Right cardiac atrium (tissue), 5 donors: Measurements from ENCODE around the gene BAIAP2L2. TPM values are rescaled to one million over a fixed set of nuclear protein-coding genes. Genes with fewer than 3 reads are reported as not detected.
A peak's percentile ranks its signal among the peaks of the same experiment; 100 is the strongest.
"Not testable (repeated sequence)": the region's sequence is repeated elsewhere in the genome, so short reads cannot be mapped to it uniquely, and the experiment has no call there.

ENCODE experiments used
- ATAC-seq, 2 donors: fragments of 200-7000 bp; cut with Tn5 transposase; one replicate each; pipeline versions ENCODE4 v1.8.0 to v1.9.1; 2020; ENCODE audit warnings: moderate library complexity in 2 of 2, mild to moderate bottlenecking in 1 of 2
- DNase-seq, 3 donors: peaks; one replicate each; pipeline ENCODE4 v3.0.0-alpha.2; 2020
- H3K27ac ChIP-seq: one replicate; pipeline ENCODE4 v1.5.1; 2013; ENCODE audit warnings: mild to moderate bottlenecking, low read length, control low read depth, moderate library complexity
- H3K27me3 ChIP-seq: one replicate; pipeline ENCODE4 v1.6.1; 2013; ENCODE audit not compliant: control insufficient read depth, insufficient read depth
- H3K4me1 ChIP-seq: one replicate; pipeline ENCODE4 v1.6.1; 2013; ENCODE audit warnings: low read length; ENCODE audit not compliant: control insufficient read depth, insufficient read depth
- H3K4me3 ChIP-seq: one replicate; pipeline ENCODE4 v1.5.1; 2013; ENCODE audit warnings: low read length, control low read depth
- H3K9me3 ChIP-seq: one replicate; pipeline ENCODE4 v1.6.1; 2013; ENCODE audit warnings: low read length; ENCODE audit not compliant: control insufficient read depth
- WGBS: extraction: QIAGEN DNeasy Blood & Tissue Kit; methylation state at CpG from one replicate; pipeline ENCODE4 v1.1.7; 2013; 5-methylcytosine and 5-hydroxymethylcytosine counted together
- intact Hi-C, 4 donors: fragments of 100-400 bp; cut with DNase I; formaldehyde crosslinking; loops; one replicate each; pipeline versions ENCODE4 v1.11.0 to v1.14.0; 2022 to 2023
- polyA plus RNA-seq: library from polyadenylated mRNA; stranded (reverse); fragments of 200-250 nt; gene quantifications from one replicate; pipeline ENCODE4 v1.2.3, GENCODE V29; 2013
- total RNA-seq, 4 donors: library from RNA; stranded (reverse); fragmentation: NEBNext Ultra II Directional; extraction: Animal tissue kit (Norgen Biotek cat#: 25700); gene quantifications; one replicate each; pipeline ENCODE4 v1.2.1, GENCODE V29; 2021
- donor health status: healthy with polysubstance abuse.
- donor health status: DM: no; HTN: yes; CAD: no.
- donor health status: DM: no; HTN: no; CAD: no.
- donor health status: DM: no; HTN: yes; CAD: no; lungs with severe emphysema.
- donor health status: DM: yes; HTN: yes; CAD: no.

Gene BAIAP2L2
- total and polyA plus RNA-seq, 5 donors: 0.17 to 0.53 (median 0.20) TPM; not detected in 2

- not testable (repeated sequence) for H3K4me1 ChIP-seq, H3K27me3 ChIP-seq, H3K9me3 ChIP-seq, ATAC-seq, H3K27ac ChIP-seq, H3K4me3 ChIP-seq, DNase-seq
- intact Hi-C loops: loop anchor here in 2 of 4 donors (10.0 kb wide), 3 partner anchors 87 to 237 kb away; partner anchors contain the start of gene MAFF (in 1 of the 2)
- 91% methylated on average over 10 of the region's 10 CpGs for WGBS
Observed at GRCh38 chr22:38117556-38117955, 7.1 kb upstream of the BAIAP2L2 start.

- ATAC-seq: no peak
- Histone ChIP-seq H3K4me3 (no peak overlapping the region), H3K9me3 (no peaks in the 10 kb centered on the region), H3K27ac (no peak overlapping the region), H3K27me3 (no peaks in the 10 kb centered on the region), H3K4me1 (no peaks in the 10 kb centered on the region)
- DNase-seq: peak in 2 of 3 donors; percentile 30 to 63
- WGBS: 95% methylated on average over 31 of the region's 31 CpGs
- intact Hi-C loops: loop anchor here in 2 of 4 donors (10.0 kb wide), 3 partner anchors 89 to 239 kb away; partner anchors contain the start of gene MAFF (in 1 of the 2)
Observed at GRCh38 chr22:38115423-38116205, 5.1 kb upstream of the BAIAP2L2 start.

GRCh38 chr22:38114484-38115398 lies 4.3 kb upstream of the BAIAP2L2 start:
- Histone ChIP-seq H3K4me1 (no peaks in the 10 kb centered on the region), H3K27ac (no peak overlapping the region), H3K9me3 (no peaks in the 10 kb centered on the region), H3K27me3 (no peaks in the 10 kb centered on the region), H3K4me3 (no peak overlapping the region)
- intact Hi-C loops: loop anchor here in 2 of 4 donors (5.0 to 10.0 kb wide), 4 partner anchors 62 to 240 kb away; partner anchors contain the start of gene MAFF (in 1 of the 2)
- peak; percentile 88 to 95 (median 95) for DNase-seq
- peak; percentile 84 to 88 for ATAC-seq
- 50% methylated on average over 32 of the region's 32 CpGs for WGBS

DNA sequence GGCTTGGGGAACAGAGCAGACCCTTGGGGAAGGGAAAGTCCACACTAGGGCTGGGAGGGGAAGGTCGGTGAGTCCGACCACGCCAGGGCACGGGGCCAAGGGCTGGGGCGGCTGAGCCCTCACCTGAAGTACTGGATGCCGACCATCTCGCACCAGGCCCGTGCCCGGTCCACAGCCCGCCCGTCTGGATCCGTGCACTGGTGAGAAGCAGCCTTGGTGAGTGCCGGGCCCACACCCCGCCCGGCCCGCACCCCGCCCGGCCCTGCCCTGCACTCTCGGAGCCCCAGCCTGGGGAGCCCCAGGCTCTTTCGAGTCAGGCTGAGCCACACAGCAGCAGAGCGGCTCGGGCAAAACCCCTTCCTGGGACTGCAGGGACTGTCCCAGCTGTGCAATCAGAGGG lies 1.9 kb upstream of the BAIAP2L2 start:
- 95% methylated on average over 22 of the region's 22 CpGs for WGBS
- DNase-seq: peak in 1 of 3 donors; percentile 62
- Histone ChIP-seq H3K9me3 (no peaks in the 10 kb centered on the region), H3K4me1 (no peaks in the 10 kb centered on the region), H3K27me3 (no peaks in the 10 kb centered on the region), H3K4me3 (no peak overlapping the region), H3K27ac (no peak overlapping the region)
- ATAC-seq: no peak
- intact Hi-C loops: loop anchor here in 2 of 4 donors (5.0 to 10.0 kb wide), 4 partner anchors 60 to 242 kb away; partner anchors contain the start of gene MAFF (in 1 of the 2)

- ATAC-seq (no peak), DNase-seq (peak in 1 of 3 donors; percentile 49)
- H3K27me3 ChIP-seq: no peaks in the 10 kb centered on the region
- 81% methylated on average over 11 of the region's 11 CpGs for WGBS
- intact Hi-C loops: loop anchor here in 2 of 4 donors (5.0 to 10.0 kb wide), 4 partner anchors 60 to 243 kb away; partner anchors contain the start of gene MAFF (in 1 of the 2)
- H3K9me3 ChIP-seq: no peaks in the 10 kb centered on the region
- no peak overlapping the region for H3K27ac ChIP-seq
- no peak overlapping the region for H3K4me3 ChIP-seq
- H3K4me1 ChIP-seq: no peaks in the 10 kb centered on the region
Observed at GRCh38 chr22:38111925-38112355, 1.5 kb upstream of the BAIAP2L2 start.

- ATAC-seq: peak in 1 of 2 donors; percentile 2
- Histone ChIP-seq H3K27me3 (no peaks in the 10 kb centered on the region), H3K9me3 (no peaks in the 10 kb centered on the region), H3K4me1 (no peaks in the 10 kb centered on the region), H3K4me3 (no peak overlapping the region), H3K27ac (no peak overlapping the region)
- intact Hi-C loops: loop anchor here in 2 of 4 donors (5.0 to 10.0 kb wide), 4 partner anchors 59 to 244 kb away; partner anchors contain the start of gene MAFF (in 1 of the 2)
- 82% methylated on average over 30 of the region's 30 CpGs for whole genome bisulfite sequencing
- DNase-seq: peak in 2 of 3 donors; percentile 53 to 78
Observed at GRCh38 chr22:38110863-38111852, 674 bp upstream of the BAIAP2L2 start.

GRCh38 chr22:38109371-38110001 lies 998 bp downstream of the BAIAP2L2 start:
- no peak overlapping the region for H3K27ac ChIP-seq
- H3K4me3 ChIP-seq: no peak overlapping the region
- intact Hi-C loops: loop anchor here in 2 of 4 donors (5.0 to 10.0 kb wide), 4 partner anchors 57 to 245 kb away; partner anchors contain the start of gene MAFF (in 1 of the 2)
- H3K4me1 ChIP-seq: no peaks in the 10 kb centered on the region
- H3K27me3 ChIP-seq: no peaks in the 10 kb centered on the region
- ATAC-seq: no peak
- WGBS: 87% methylated on average over 22 of the region's 22 CpGs
- H3K9me3 ChIP-seq: no peaks in the 10 kb centered on the region
- DNase-seq: no peak

GRCh38 chr22:38108561-38109319 lies 1.7 kb downstream of the BAIAP2L2 start:
- no peaks in the 10 kb centered on the region for H3K27me3 ChIP-seq
- no peak overlapping the region for H3K4me3 ChIP-seq
- no peak overlapping the region for H3K27ac ChIP-seq
- WGBS: 91% methylated on average over 15 of the region's 15 CpGs
- ATAC-seq: peak in 1 of 2 donors; percentile 3
- intact Hi-C loops: no loop called here
- no peaks in the 10 kb centered on the region for H3K9me3 ChIP-seq
- DNase-seq: no peak
- H3K4me1 ChIP-seq: no peaks in the 10 kb centered on the region
